Stimulated activated CD4-positive, alpha-beta T cell treated with anti-CD3 and anti-CD28 coated beads, Interleukin-2, amount 100 ng/mL, for 24 hours (primary cell): ENCODE results near the gene CRIP2.

Experiments used
- DNase-seq, 2 donors: peaks; one replicate each; pipeline ENCODE4 v3.0.0-alpha.2; 2020

Gene CRIP2

DNA sequence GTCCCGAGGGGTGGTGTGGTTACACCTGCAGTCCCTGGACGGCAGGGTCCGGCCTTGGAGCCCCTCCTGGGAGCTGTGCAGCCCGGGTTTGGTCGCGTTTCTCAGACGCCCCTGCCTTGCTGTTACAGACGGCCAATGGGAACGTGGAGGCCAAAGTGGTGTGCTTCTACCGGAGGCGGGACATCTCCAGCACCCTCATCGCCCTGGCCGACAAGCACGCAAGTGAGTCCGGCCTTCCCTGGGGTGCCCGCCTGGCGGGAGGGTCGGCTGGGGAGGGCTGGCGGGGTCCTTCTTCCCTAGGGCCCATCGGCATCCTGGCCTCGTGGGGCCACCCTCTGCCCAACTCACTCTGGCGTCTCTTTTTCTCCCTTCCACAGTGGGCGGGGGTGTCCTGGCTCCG, 29.3 kb upstream of the CRIP2 start:
- DNase-seq = no peak

DNA sequence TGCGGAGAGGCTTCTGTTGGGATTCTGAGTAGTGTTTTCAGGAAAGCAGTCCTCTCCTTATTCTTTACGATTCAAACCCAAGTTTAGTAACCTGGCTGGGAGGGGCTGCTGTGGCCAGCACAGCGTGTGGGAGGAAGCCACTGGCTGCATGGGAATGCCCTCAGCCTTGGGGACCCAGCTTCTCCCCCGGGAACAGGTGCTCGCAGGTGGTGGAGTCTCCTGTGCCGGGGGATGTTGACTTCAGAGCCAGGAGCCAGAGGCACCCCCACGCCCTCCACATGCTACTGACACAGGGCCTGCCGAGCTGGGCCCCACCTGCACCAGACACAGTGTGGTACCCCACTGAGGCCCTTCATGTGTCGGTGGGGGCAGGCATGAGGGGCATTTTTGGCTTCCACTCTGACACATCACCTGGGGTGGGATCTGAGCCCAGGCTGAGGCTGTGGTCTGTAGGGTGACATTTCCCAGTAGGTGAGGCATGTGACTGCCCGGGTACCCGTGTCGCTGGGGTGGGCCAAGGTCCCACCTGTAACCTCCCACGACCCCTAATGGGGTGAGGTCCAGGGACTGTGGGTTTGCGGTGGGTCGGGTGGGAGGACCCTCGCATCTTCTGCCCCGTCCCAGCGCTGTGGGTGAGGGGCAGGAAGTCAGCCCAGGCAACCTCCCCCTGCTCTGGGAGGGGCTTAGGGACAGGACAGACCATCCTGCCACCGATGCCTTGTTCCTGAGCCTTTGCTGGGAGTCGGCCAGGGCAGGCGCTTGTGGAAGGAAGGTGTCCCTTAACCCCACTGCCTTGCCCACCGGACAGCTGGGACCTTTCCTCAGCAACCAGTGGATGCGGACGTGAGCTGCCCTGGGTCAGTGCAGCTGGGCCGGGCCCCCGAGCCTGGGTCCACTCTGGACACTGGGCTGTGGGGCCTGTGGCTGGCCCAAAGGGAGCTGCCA, 28.4 kb upstream of the CRIP2 start:
- DNase-seq = no peak

DNA sequence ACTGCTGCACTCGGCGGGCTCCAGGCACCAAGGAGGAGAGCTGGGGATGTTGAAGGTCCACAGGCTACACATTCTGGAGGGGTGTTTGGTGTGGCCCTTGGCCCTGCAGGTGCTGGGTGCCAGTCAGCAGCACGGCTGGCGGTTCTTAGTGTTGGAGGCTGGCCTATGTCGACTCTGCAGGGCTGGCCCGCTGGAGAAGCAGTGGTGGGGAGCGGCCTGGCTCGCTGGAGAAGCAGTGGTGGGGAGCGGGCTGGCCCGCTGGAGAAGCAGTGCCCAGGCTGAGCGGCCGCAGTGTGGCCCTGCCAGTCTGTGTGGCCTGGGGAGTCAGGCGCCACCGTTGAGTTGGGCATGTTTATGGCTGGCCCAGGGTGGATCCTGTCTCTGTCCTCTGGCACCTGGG, 27.6 kb upstream of the CRIP2 start:
- DNase-seq = no peak

DNA sequence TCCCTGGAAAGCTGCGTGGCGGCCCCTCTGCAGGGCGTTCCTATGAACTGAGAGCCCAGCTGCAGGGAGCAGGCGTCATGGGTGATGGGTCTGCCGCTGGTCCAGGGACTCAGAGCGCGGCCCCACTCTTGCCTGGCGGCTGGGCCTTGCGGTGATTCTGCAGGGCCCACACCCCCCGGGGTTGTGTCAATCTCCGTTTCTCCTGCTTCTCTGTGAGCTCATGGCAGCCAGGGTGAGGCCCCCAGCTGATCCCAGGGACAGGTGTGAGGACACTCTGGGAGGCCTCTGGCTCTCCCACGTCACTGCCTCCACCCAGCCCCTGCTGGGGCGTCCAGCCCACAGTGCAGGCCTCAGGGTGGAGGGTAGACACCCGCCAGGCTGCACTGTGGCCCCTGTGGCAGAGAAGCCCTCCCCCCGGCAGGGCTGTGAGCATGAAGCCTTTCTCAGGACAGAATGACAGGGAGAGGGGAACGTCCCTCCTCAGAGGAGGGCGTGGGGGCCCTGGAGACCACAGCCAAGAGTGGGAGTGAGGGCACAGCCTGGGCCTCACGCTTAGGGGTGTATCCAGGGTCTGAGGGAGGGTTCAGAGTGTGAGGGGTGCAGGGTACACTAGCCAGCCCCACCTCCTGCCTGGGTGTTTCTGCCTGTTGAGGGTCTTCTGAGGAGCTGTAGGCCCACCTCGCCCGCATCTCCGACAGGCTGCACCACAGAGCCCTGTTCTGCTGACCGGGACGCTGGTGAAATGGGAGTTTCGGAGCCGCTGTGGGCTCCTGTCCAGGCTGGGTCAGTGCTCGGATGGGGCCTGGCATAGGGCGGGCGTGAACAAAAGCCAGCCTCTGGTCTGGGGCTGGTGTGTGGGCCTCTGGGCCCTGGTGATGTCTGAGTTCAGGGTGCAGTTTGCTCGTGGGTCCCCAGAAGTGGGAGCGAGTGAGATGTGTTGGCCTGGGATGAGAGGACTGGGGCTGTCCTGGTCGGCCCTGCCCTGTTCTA, 26.7 kb upstream of the CRIP2 start:
- no peak for DNase-seq

DNA sequence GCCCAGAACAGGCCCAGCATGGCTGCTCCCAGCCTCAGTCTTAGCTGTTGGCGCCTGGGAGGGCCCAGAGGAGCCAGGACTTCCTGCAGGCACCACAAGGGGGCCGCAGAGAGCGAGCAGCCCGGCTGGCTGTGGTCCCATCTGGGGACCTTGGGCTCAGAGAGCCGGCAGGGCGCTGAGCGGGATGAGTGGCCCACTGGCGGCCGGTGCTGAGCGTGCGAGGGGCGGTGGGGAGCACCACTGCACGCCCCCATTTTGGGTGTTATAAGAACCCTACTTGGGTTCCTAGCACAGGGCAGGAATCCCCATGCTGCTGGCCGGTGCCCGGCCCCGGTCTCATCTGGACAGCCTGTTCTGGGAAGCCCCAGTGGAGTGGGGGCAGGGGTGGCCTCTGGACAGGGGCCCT, 25.9 kb upstream of the CRIP2 start:
- peak; percentile 65 to 71 for DNase-seq

DNA sequence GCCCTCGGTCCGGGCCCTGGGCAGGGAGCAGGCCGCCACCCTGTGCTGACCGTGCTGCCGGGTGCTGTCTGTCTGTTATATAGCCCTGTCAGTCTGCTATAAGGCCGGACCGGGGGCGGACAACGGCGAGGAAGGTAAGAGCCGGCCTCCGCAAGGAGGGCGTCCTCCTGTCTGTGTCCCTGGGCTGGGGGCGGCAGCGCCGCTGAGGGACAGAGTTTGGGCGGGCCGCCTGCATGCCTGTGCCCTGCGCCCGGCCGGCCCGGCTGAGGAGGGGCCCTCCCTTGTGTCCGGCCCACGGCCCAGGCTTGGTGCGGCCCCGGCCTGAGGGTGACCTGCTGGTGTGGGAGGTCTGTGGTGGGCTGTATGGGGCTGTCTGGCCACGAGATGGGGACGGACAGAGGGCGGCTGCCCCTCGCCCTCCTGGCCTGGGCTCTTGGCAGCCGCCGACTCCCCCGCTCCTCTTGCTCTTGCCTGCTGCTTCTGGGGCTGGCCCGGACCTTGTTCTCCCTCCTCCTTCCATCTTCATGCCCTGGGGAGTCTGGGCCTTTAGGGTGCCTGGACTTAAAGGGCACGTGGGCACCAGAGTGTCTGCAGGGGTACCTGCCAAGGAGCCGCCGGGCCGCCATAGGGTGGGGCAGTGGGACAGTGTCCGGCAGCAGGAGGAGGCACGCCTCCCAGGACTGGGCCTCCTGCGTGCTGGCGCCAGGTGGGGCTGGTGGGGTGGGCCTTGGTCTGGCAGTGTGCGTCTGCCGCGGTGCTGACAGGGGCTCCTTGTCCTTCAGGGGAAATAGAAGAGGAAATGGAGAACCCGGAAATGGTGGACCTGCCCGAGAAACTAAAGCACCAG, 25.1 kb upstream of the CRIP2 start:
- DNase-seq = no peak

DNA sequence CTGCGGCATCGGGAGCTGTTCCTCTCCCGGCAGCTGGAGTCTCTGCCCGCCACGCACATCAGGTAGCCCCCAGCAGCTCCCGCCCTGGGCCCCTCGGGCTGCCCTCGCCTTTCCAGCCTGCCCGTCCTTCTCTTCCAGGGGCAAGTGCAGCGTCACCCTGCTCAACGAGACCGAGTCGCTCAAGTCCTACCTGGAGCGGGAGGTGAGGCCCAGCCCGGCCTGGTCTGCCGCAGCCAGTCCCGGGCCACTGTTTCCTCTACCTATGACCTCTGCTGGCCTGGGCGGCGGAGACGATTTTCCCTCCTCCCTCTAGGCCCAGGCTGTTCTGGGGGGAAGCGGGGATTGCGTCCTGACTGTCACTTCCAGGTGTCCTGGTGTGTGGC, 24.5 kb upstream of the CRIP2 start:
- DNase-seq = no peak

DNA sequence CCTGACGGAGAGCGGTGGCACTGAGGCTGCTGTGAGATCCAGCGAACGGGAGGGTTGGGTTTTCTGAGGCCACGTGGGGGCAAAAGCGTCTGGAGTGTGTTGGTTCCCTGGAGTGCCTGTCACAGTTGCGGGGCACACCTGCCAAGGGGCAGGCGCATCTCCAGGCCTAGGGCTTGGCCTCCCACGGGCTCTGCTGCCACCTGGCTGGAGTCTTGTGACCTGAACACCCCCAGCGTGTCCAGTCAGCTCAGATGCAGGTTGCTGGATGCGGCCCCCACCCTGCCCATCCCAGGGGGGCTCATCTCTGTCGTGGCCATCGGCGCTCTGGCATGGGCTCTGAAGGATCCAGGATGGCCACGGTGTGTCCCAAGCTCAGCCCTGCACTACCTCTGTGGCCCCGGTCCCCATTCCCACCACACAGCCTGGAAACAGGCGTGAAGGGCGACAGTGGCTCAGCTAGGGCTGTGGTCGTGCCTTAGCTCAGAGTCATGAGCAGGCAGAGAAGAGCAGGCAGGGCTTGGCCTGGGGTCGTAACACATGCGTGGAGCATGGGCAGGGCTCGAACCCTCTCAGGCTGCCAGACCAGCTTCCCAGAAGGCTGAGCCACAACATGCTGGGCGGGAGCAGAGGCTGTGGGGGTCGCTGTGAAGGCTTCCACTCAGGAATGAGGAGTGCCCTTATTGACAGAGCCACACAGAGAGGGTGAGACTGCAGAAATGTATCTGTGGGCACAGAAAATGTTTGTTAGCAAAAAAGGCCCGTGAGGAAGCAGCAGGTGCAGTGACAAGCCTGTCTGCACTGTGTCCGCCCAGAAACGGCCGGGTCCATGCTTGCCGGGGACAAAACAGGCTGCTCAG, 23.5 kb upstream of the CRIP2 start:
- DNase-seq = no peak

DNA sequence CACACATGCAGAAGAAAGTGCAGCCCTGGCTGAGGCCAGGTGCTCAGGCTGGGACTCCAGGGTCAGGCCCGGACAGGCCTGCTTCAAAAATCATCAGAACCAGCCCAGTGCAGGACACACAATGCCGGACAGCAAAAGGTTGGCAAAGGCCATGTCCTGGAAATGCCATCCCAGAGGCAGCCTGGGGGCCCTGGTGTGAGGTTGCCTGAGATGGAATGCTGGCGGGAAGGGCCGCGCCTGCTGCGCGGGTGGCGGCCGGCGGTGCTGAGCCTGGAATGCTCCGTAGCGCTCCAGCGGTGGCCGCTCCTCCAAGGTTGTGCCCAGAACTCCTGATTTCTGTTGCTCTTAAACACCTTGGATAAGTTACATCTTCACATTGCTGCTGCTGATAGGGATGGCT, 21.7 kb upstream of the CRIP2 start:
- DNase-seq = no peak

DNA sequence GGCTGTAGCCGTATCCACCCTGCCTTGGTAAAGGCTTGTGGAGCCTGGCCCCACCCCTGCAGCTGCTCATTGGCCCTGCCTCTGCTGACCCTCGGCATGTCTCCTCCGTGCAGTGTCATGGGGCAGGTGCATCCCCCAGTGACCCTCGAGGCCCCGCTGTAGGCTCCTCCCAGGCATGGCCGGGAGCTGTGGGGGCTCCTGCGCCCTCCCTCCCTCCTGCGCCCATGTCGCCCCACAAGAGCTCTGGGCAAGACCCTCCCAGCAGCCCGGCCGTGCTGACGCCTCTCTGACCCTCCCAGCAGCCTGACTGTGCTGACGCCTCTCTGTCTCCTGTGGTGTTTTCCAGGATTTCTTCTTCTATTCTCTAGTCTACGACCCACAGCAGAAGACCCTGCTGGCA, 20.8 kb upstream of the CRIP2 start:
- DNase-seq = no peak

DNA sequence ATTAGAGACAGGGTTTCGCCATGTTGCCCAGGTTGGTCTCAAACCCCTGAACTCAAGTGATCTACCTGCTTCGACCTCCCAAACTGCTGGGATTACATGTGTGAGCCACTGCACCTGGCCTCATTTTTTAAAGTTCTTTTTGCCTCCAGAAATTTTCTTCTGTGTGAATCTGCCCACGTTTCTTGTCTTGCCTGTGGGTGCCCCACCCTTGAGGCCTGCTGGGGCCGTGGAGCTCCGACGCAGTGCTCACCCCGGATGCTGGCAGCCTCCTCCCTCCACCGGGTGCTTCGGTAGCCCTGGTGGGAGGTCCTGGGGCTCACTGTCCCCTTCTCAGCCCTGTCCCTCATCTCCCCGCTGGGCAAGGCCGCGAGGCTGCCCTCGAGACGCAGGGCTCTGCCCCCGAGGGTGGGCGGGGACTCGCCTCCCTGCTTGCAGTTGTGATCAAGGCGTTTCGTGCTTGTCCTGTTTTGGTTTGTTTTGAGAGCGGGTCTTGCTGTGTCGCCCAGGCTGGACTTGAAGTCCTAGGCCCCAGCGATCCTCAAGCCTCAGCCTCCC, 19.5 kb upstream of the CRIP2 start:
- no peak for DNase-seq

DNA sequence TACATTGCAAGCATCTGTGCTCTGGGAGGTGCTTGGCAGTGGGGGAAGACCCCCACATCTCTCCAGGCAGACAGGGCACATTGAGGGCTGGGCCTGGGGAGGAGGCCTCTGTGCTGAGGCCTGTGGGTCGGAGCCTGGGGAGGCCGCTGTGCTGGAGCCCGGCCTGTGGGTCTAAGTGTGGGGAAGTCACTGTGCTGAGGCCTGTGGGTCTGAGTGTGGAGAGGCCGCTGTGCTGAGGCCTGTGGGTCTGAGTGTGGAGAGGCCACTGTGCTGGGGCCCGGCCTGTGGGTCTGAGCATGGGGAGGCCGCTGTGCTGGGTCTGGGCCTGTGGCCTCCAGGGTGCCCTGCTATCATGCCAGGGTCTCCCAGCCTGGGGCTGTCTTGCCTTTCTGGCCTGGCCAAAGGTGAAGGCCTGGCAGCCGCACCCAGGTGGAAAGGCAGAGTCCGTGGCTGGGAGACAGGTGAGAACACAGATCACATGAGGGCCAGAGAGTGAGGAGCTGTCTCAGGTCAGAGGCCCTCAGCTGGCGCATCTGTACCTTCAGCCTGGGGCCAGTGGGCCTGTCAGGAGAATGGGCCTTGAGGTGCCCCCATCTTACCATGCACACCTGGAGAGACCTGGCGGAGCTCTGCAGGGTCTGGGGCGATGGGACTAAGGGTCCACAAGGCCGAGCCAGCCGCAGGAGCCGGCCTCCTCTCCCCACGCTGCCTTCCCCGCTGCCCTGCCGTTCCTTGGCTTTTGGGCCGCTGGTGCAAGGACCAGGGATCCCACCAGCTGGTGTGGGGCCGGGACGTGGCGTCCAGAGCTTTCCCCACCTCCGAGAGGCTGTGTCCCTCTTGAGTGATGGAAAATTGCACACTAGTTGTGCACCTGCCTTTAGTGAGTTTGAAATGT, 18.6 kb upstream of the CRIP2 start:
- DNase-seq = no peak

DNA sequence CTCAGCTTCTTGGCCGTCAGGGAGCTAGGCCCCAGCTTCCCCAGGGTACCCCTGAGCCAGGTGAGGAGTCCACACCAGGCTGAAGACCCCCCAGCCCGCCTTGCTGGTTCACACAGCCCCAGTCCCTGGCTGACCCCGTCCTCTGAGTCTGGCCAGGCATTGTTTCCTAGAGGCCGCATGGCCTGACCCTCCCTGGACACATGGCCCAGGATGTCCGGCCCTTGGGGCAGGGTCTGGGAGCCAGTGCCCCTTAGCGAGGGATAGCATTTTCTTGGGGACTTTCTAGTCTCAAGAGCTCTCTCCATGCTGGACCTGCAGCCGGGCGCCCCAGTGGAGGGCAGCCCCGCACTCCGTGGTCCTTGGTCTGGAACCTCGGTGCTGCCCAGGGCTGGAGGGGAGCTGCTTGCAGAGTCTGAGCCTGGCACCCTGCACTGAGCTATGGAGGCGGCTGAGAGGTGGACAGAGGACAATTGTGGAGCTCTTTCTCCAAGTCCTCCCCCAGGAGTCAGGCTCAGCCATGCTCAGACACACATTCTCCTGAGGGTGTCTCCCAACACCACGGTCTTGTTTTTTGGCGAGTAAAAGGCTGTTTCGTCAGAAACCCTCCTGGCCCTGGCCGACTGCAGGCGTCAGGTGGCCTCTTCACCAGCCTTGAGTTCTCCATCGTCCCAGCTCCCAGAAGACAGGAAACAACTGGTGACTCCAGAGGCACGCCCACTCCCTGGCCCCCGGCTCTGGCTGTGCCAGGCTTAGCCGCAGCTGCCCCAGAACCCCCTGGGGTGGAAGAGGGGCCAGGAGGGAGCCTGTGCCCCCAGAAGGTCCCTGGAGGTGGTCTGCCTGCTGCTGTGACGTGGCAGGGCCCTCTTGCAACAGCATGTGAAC, 17.6 kb upstream of the CRIP2 start:
- DNase-seq = no peak

DNA sequence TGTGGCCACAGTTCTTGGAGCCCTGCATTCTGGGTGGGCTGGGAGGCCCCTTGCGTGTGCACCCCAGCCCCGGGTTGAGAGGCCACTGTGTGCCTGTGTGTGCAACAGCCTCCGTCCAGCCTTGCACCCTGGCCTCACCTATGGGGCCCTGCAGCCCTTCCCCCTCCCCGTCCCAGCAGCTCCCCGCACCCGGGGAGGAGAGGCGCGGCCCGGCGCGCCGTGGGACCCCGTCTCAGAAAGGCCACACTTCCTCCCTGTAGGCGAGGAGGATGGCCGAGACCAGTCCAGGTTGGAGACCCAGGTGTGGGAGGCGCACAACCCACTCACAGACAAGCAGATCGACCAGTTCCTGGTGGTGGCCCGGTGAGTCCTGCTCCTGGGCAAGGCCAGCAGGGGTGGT, 16.6 kb upstream of the CRIP2 start:
- DNase-seq = no peak

DNA sequence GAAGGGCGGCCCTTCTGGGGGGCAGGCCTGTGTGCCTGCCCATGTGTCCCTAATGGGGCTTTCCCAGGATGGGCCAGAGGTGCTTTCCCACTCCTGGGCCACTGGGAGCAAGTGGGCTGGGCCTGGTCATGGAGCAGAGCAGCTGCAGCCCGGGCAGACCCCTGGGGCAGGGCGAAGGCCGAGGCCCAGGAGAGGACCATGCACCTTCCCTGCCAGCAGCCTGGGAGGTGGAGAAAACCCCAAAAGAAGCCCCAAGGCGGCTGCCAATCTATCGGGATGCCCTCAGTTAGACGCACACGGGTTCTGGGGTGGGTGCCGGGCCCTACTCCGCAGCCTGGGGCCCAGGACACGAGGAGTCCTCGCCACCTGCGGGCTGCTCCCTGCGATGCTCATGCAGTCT, 16.1 kb upstream of the CRIP2 start:
- DNase-seq = no peak

DNA sequence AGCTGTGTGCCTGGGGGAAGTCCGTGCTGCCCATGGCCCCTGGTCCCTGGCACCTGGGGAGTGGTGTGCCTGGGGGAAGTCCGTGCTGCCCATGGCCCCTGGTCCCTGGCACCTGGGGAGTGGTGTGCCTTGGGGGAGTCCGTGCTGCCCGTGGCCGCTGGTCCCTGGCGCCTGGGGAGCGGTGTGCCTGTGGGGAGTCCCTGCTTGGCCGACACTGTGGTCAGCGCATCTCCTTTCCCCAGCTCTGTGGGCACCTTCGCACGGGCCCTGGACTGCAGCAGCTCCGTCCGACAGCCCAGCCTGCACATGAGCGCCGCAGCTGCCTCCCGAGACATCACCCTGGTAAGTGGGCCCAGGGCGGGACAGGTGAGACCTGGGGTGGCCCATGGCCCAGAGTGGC, 14.5 kb upstream of the CRIP2 start:
- DNase-seq = no peak

DNA sequence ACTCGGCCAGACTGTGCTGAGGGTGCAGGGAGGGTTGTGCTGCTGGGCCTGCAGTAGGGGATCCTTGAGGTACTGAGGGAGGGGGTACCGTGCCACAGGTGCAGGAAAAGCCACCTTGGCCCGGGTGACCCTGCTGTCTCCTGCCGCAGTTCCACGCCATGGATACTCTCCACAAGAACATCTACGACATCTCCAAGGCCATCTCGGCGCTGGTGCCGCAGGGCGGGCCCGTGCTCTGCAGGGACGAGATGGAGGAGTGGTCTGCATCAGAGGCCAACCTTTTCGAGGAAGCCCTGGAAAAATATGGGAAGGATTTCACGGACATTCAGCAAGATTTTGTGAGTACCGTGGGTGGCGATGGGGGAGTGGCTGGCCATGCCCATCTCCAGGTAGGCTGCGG, 14.0 kb upstream of the CRIP2 start:
- no peak for DNase-seq

DNA sequence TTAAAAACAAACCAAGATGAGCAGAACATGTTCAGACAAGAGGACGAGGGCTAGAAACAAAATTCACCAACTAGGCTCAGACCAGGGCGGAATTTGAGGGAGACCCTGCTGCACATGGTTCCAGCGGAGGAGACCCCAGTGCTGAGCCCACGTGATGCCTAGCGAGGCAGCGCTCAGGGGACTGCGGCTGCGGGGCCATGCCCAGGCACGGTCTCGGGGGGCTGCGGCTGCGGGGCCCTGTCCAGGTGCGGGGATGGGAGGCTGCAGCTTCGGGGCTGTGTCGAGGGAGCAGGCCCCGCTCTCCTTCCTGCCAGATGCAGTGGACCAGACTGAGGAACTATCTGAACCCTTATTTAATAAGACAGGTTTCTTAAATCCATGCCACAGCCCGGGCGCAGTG, 12.7 kb upstream of the CRIP2 start:
- DNase-seq = no peak

DNA sequence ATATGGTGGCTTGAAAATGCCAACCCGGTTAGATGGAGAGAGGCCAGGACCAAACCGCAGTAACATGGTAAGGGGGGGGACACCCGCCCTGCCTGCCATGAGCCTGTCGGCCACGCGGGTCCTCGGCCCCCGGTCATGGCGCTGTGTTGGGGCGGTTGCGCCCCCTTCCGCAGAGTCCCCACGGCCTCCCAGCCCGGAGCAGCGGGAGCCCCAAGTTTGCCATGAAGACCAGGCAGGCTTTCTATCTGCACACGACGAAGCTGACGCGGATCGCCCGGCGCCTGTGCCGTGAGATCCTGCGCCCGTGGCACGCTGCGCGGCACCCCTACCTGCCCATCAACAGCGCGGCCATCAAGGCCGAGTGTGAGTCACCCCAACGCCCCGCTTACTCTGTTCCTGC, 10.1 kb upstream of the CRIP2 start:
- DNase-seq = no peak
